HCT116 (cell line): ENCODE measurements around the gene CHID1. TPM values are rescaled to one million over a fixed set of nuclear protein-coding genes. Genes with fewer than 3 reads are reported as not detected.

Experiments used
- ATAC-seq: fragments of 200-7000 bp; cut with Tn5 transposase; 2 replicates; pipeline ENCODE4 v1.9.1; 2020; ENCODE audit warnings: mild to moderate bottlenecking, moderate library complexity
- BruUV-seq: library from RNA; stranded (reverse); fragments of 400-500 nt; replicated peaks from 2 replicates; lab custom pipeline; 2021; lab: Mats Ljungman, UMichigan
- CTCF ChIA-PET: fragments of 300-600 bp; sonication (Branson Sonifier 250); formaldehyde crosslinking; loops from one replicate; lab custom pipeline; 2021; ENCODE audit warnings: antibody characterized with exemption; lab: Charles Lee
- POLR2A ChIA-PET: fragments of 300-600, 350-600 bp; sonication (Branson Sonifier 250); formaldehyde crosslinking; loops from one replicate; lab custom pipeline; 2021; ENCODE audit warnings: antibody characterized with exemption; lab: Charles Lee
- RAD21 ChIA-PET, 2 experiments: fragments of 300-600 bp; sonication (Branson Sonifier 250); formaldehyde crosslinking; loops; one replicate each; lab custom pipeline; 2023; ENCODE audit warnings: low total read pairs in 2 of 2; ENCODE audit not compliant: uncharacterized antibody in 2 of 2, unreplicated experiment in 2 of 2, low non-redundant PET in 1 of 2; lab: Charles Lee
- DNase-seq: peaks from one replicate; pipeline ENCODE4 v3.0.0-alpha.2; 2010; ENCODE audit warnings: low read depth, low spot score
- H2AFZ ChIP-seq: fragments of 200-600 bp; shearing (Covaris generic), sonication (generic); 2 replicates; pipeline ENCODE4 v1.6.1; 2017; ENCODE audit warnings: low read depth, mixed run types, mixed read lengths, antibody characterized with exemption, low read length; ENCODE audit not compliant: poor library complexity, severe bottlenecking
- H3K27ac ChIP-seq: 2 replicates; pipeline ENCODE4 v1.5.1; 2012; ENCODE audit warnings: low read depth, low read length
- H3K27me3 ChIP-seq: fragments of 200-600 bp; sonication (generic); 2 replicates; pipeline ENCODE4 v1.6.1; 2016; ENCODE audit warnings: mixed run types, low read length, mixed read lengths; ENCODE audit not compliant: insufficient read depth
- H3K36me3 ChIP-seq, 2 experiments: fragments of 200-500 bp in 1 of 2; fragments of 200-600 bp in 1 of 2; sonication (Bioruptor generic) in 1 of 2; sonication (generic) in 1 of 2; 2 replicates each; pipeline versions ENCODE4 v1.5.1 to v1.6.1; 2014 to 2016; ENCODE audit warnings: low read length in 2 of 2, inconsistent platforms in 1 of 2, mixed read lengths in 1 of 2, mixed run types in 1 of 2; ENCODE audit not compliant: insufficient read depth in 2 of 2, control insufficient read depth in 1 of 2
- H3K4me1 ChIP-seq, 2 experiments: fragments of 200-600 bp in 1 of 2; sonication (generic) in 1 of 2; 2 replicates each; pipeline versions ENCODE4 v1.5.1 to v1.6.1; 2012 to 2017; ENCODE audit warnings: low read length in 2 of 2, inconsistent platforms in 1 of 2, mild to moderate bottlenecking in 1 of 2, mixed read lengths in 1 of 2, mixed run types in 1 of 2, moderate library complexity in 1 of 2; ENCODE audit not compliant: insufficient read depth in 2 of 2, control insufficient read depth in 1 of 2
- H3K4me2 ChIP-seq: fragments of 200-600 bp; sonication (generic); 2 replicates; pipeline ENCODE4 v1.6.1; 2017; ENCODE audit warnings: mixed run types, low read length, mixed read lengths
- H3K4me3 ChIP-seq, 2 experiments: fragments of 200-600 bp in 1 of 2; sonication (generic) in 1 of 2; replicated peaks in 1 of 2; 2 replicates each; pipeline ENCODE4 v1.5.1; 2011 to 2016; ENCODE audit warnings: low read length in 2 of 2, control low read depth in 1 of 2, low read depth in 1 of 2, mild to moderate bottlenecking in 1 of 2, mixed read lengths in 1 of 2, mixed run types in 1 of 2
- H3K79me2 ChIP-seq: fragments of 200-600 bp; sonication (generic); 2 replicates; pipeline ENCODE4 v1.6.1; 2017; ENCODE audit warnings: mild to moderate bottlenecking, mixed run types, low read length, moderate library complexity, mixed read lengths; ENCODE audit not compliant: insufficient read depth
- H3K9ac ChIP-seq: fragments of 200-600 bp; sonication (generic); 2 replicates; pipeline ENCODE4 v1.6.1; 2016; ENCODE audit warnings: low read length, mixed read lengths
- H3K9me2 ChIP-seq: fragments of 200-600 bp; sonication (generic), shearing (Covaris generic); 2 replicates; pipeline ENCODE4 v1.6.1; 2017; ENCODE audit warnings: mixed run types, mild to moderate bottlenecking, moderate library complexity; ENCODE audit not compliant: insufficient read depth
- H3K9me3 ChIP-seq, 2 experiments: fragments of 200-500 bp in 1 of 2; fragments of 200-600 bp in 1 of 2; sonication (Bioruptor generic) in 1 of 2; sonication (generic) in 1 of 2; 2 replicates each; pipeline ENCODE4 v1.6.1; 2014 to 2017; ENCODE audit warnings: low read length in 2 of 2, mixed read lengths in 2 of 2, inconsistent platforms in 1 of 2, low read depth in 1 of 2, mild to moderate bottlenecking in 1 of 2, mixed run types in 1 of 2, moderate library complexity in 1 of 2; ENCODE audit not compliant: control insufficient read depth in 1 of 2, insufficient read depth in 1 of 2
- H4K20me1 ChIP-seq: fragments of 200-600 bp; sonication (generic), shearing (Covaris generic); 2 replicates; pipeline ENCODE4 v1.6.1; 2017; ENCODE audit warnings: mixed run types, mild to moderate bottlenecking, moderate library complexity; ENCODE audit not compliant: insufficient read depth
- CBX3 ChIP-seq: IDR thresholded peaks from 2 replicates; pipeline ENCODE4 v1.6.1; 2012; ENCODE audit warnings: low read depth
- CEBPB ChIP-seq: IDR thresholded peaks from 2 replicates; pipeline ENCODE4 v1.6.1; 2012; ENCODE audit warnings: low read depth
- CTCF ChIP-seq, 3 experiments: fragments of 200-600 bp in 1 of 3; sonication (generic) in 1 of 3; IDR thresholded peaks in 2 of 3; conservative IDR thresholded peaks in 1 of 3; 2 replicates each; pipeline ENCODE4 v1.5.1; 2012 to 2017; ENCODE audit warnings: low read depth in 2 of 3, low read length in 2 of 3, antibody characterized with exemption in 1 of 3, borderline replicate concordance in 1 of 3, control low read depth in 1 of 3, mild to moderate bottlenecking in 1 of 3, mixed read lengths in 1 of 3, mixed run types in 1 of 3, moderate library complexity in 1 of 3; ENCODE audit not compliant: insufficient read depth in 1 of 3
- EZH2phosphoT487 ChIP-seq: fragments of 200-600 bp; IDR thresholded peaks from 2 replicates; pipeline ENCODE4 v1.6.1; 2018; ENCODE audit warnings: antibody characterized with exemption, borderline replicate concordance
- FOSL1 ChIP-seq: IDR thresholded peaks from 2 replicates; pipeline ENCODE4 v1.6.1; 2012; ENCODE audit warnings: low read depth
- JUND ChIP-seq: IDR thresholded peaks from 2 replicates; pipeline ENCODE4 v1.6.1; 2012
- RAD21 ChIP-seq: IDR thresholded peaks from 2 replicates; pipeline ENCODE4 v1.6.1; 2012; ENCODE audit warnings: low read depth, mild to moderate bottlenecking
- SIN3A ChIP-seq: IDR thresholded peaks from 2 replicates; pipeline ENCODE4 v1.6.1; 2012; ENCODE audit warnings: low read depth
- SP1 ChIP-seq: IDR thresholded peaks from 2 replicates; pipeline ENCODE4 v1.6.1; 2012; ENCODE audit warnings: low read depth
- SRF ChIP-seq: IDR thresholded peaks from 2 replicates; pipeline ENCODE4 v1.6.1; 2012; ENCODE audit warnings: low read depth
- TCF7L2 ChIP-seq: IDR thresholded peaks from 2 replicates; pipeline ENCODE4 v1.7.0; 2011; ENCODE audit warnings: borderline replicate concordance, inconsistent platforms; ENCODE audit not compliant: insufficient read depth, insufficient read length; ENCODE audit errors: extremely low read depth
- YY1 ChIP-seq: IDR thresholded peaks from 2 replicates; pipeline ENCODE4 v1.6.1; 2011; ENCODE audit warnings: low read length, low read depth, moderate library complexity, mild to moderate bottlenecking; ENCODE audit not compliant: insufficient replicate concordance; ENCODE audit errors: extremely low read depth
- ZFX ChIP-seq: fragments of 450-650 bp; IDR thresholded peaks from 2 replicates; pipeline ENCODE4 v1.6.1; 2017
- intact Hi-C: fragments of 100-400 bp; cut with micrococcal nuclease; formaldehyde crosslinking; loops from 2 replicates; pipeline ENCODE4 v1.10.0; 2022
- total RNA-seq: library from RNA; stranded (reverse); gene quantifications from one replicate; pipeline ENCODE4 v1.2.1, GENCODE V29; 2021; ENCODE audit not compliant: unreplicated experiment

The CHID1 gene
- total RNA-seq, 1 experiment from 2014 or later: 102 TPM

DNA sequence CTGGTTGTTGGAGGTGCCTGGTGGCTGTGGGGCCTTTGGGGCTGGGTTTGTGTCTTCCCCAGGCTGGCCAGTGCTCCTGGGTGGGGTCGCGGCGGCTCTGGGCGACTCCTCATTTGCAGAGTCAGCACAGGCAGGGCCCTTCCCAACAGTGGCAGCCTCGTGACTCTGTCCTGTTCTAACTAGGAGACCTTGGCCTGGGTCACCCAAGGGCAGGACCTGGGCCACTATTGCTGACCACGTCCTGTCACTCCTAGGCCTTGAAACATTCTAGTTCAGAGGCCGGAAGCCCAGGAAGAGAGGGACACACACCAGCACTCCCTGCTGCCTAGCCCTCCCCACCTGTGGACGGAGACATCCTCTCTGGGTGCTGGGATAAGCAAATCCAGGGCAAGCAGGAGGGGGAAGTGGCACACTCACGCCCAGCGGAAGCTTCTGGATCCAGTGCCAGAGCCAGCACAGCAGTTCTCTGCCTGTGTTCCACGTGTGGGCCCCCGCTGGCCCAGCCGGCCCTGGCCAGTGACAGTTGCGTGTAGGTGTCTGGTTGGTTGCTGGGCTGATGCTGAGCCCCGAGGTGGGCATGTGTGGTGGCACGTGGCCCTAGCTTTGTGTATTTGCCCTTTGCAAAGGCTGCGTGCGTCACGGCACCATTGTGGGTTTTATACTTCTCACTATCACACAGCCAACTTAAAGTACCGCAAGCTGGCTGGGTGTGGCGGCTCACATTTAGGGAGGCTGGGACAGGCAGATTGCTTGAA is 4.3 kb upstream of the CHID1 start:
- RAD21 ChIA-PET: no interaction called here
- TF ChIP-seq SP1: no peak
- no peak for TF ChIP-seq RAD21
- no peak for TF ChIP-seq JUND
- TF ChIP-seq CBX3: no peak
- TF ChIP-seq ZFX: no peak
- no peak for TF ChIP-seq TCF7L2
- no peak for TF ChIP-seq SRF
- no peak for TF ChIP-seq SIN3A
- TF ChIP-seq FOSL1: no peak
- no peak for TF ChIP-seq CTCF (IDR thresholded peaks at IDR 0.05 in 2 of 3, conservative IDR thresholded peaks at IDR 0.05 in 1 of 3; ENCODE audit: borderline replicate concordance in 1 of 3, insufficient read depth in 1 of 3, low read depth in 2 of 3, low read length in 2 of 3)
- no peak for TF ChIP-seq EZH2phosphoT487
- no peak for TF ChIP-seq YY1
- no peak for TF ChIP-seq CEBPB
- BruUV-seq: no TSS peak
- Histone ChIP-seq H3K27me3 (no peaks in the 10 kb centered on the region), H3K79me2 (peaks cover 6% of the 10 kb centered on the region), H2AFZ (no peak overlapping the region), H3K4me1 (peaks cover 6 to 12% of the 10 kb centered on the region in 2 experiments), H3K9ac (no peak overlapping the region), H3K36me3 (no peaks in the 10 kb centered on the region), H3K4me3 (no peak overlapping the region), H3K4me2 (no peak overlapping the region), H3K9me2 (no peaks in the 10 kb centered on the region), H3K27ac (no peak overlapping the region), H3K9me3 (no peaks in the 10 kb centered on the region), H4K20me1 (no peaks in the 10 kb centered on the region)
- POLR2A ChIA-PET: no interaction called here
- intact Hi-C loops: no loop called here
- CTCF ChIA-PET: interaction anchor here (1.1 kb wide), 1 partner anchor 10 kb away, joined by 4 read pairs; no protein-coding TSS in a partner anchor
- ATAC-seq (no peak), DNase-seq (no peak)
